K562 (cell line): Measurements from ENCODE around the gene PLA2R1. TPM values are rescaled to one million over a fixed set of nuclear protein-coding genes. Genes with fewer than 3 reads are reported as not detected.

Experiments used
- ATAC-seq: fragments of 200-7000 bp; cut with Tn5 transposase; 3 replicates; pipeline ENCODE4 v1.9.1; 2020; ENCODE audit warnings: moderate library complexity
- BruUV-seq: library from RNA; stranded (reverse); fragments of 400-500 nt; replicated peaks from 2 replicates; lab custom pipeline; 2021; lab: Mats Ljungman, UMichigan
- CTCF ChIA-PET: fragments of 300-600 bp; formaldehyde crosslinking; extraction: SDS; loops from one replicate; lab custom pipeline; 2021; ENCODE audit warnings: low intra/inter-chr PET ratio; lab: Yijun Ruan, JAX
- POLR2A ChIA-PET: fragments of 300-600, 350-650 bp; sonication (Branson Sonifier 250); formaldehyde crosslinking; extraction: SDS; loops from one replicate; lab custom pipeline; 2021; ENCODE audit warnings: antibody characterized with exemption, inconsistent platforms; lab: Yijun Ruan, JAX
- DNase-seq, 4 experiments: peaks; one replicate each; pipeline versions ENCODE4 v3.0.0 to v3.0.0-alpha.2; 2011 to 2018; ENCODE audit warnings: low spot score in 3 of 4, mixed read lengths in 3 of 4; ENCODE audit errors: extremely low read depth in 1 of 4
- FAIRE-seq: peaks from 2 replicates; lab custom pipeline; 2011; peaks lifted over from hg19 to GRCh38; lab: Jason Lieb, UNC
- H2AFZ ChIP-seq: 2 replicates; pipeline ENCODE4 v1.6.0; 2011; ENCODE audit warnings: low read depth, low read length, control low read depth, inconsistent platforms
- H3K27ac ChIP-seq: fragments of 200-600 bp; 3 replicates; pipeline ENCODE4 v1.8.0; 2011; ENCODE audit warnings: low read depth, mild to moderate bottlenecking, control low read depth, inconsistent platforms, low read length, moderate library complexity, mixed read lengths; ENCODE audit errors: extremely low read depth
- H3K27me3 ChIP-seq, 2 experiments: fragments of 300-600 bp in 1 of 2; 2 replicates in 1 of 2; 3 replicates in 1 of 2; pipeline versions ENCODE4 v1.6.0 to v1.8.0; 2011; ENCODE audit warnings: inconsistent platforms in 2 of 2, low read length in 2 of 2, mild to moderate bottlenecking in 1 of 2, mixed read lengths in 1 of 2, moderate library complexity in 1 of 2; ENCODE audit not compliant: control insufficient read depth in 2 of 2, insufficient read depth in 2 of 2
- H3K36me3 ChIP-seq: fragments of 300-600 bp; 3 replicates; pipeline ENCODE4 v1.8.0; 2011; ENCODE audit warnings: mild to moderate bottlenecking, low read length, inconsistent platforms; ENCODE audit not compliant: control insufficient read depth, insufficient read depth
- H3K4me1 ChIP-seq, 2 experiments: fragments of 200-600 bp in 1 of 2; replicated peaks in 1 of 2; 2 replicates in 1 of 2; 3 replicates in 1 of 2; pipeline versions ENCODE4 v1.5.1 to v1.8.0; 2011; ENCODE audit warnings: inconsistent platforms in 2 of 2, low read length in 2 of 2, mild to moderate bottlenecking in 1 of 2, mixed read lengths in 1 of 2, moderate library complexity in 1 of 2; ENCODE audit not compliant: control insufficient read depth in 2 of 2, insufficient read depth in 2 of 2
- H3K4me2 ChIP-seq: 2 replicates; pipeline ENCODE4 v1.6.1; 2011; ENCODE audit warnings: low read length, control low read depth, inconsistent platforms, mixed read lengths; ENCODE audit not compliant: insufficient read depth
- H3K4me3 ChIP-seq: fragments of 200-600 bp; sonication (generic), shearing (Covaris generic); 2 replicates; pipeline ENCODE4 v1.5.1; 2016; ENCODE audit warnings: control low read depth, inconsistent platforms
- H3K79me2 ChIP-seq: fragments of 200-600 bp; 3 replicates; pipeline ENCODE4 v1.8.0; 2011; ENCODE audit warnings: low read length, inconsistent platforms; ENCODE audit not compliant: control insufficient read depth, insufficient read depth
- H3K9ac ChIP-seq, 2 experiments: 2 replicates each; pipeline versions ENCODE4 v1.6.0 to v1.6.1; 2011; ENCODE audit warnings: low read depth in 2 of 2, low read length in 2 of 2, control low read depth in 1 of 2, inconsistent platforms in 1 of 2, mild to moderate bottlenecking in 1 of 2, mixed read lengths in 1 of 2; ENCODE audit not compliant: insufficient read depth in 1 of 2
- H3K9me1 ChIP-seq: one replicate; pipeline ENCODE4 v1.6.0; 2011; ENCODE audit warnings: inconsistent platforms, mild to moderate bottlenecking, low read length, moderate library complexity; ENCODE audit not compliant: control insufficient read depth, insufficient read depth
- H3K9me3 ChIP-seq: replicated peaks from 2 replicates; pipeline ENCODE4 v1.5.1; 2011; ENCODE audit warnings: low read depth, low read length, inconsistent platforms; ENCODE audit not compliant: control insufficient read depth, insufficient read depth
- H4K20me1 ChIP-seq: replicated peaks from 2 replicates; pipeline ENCODE4 v1.6.1; 2011; ENCODE audit warnings: low read length, inconsistent platforms, mixed read lengths; ENCODE audit not compliant: control insufficient read depth, insufficient read depth
- BRF1 ChIP-seq: IDR thresholded peaks from 3 replicates; pipeline ENCODE4 v1.6.1; 2011; ENCODE audit warnings: borderline replicate concordance, mild to moderate bottlenecking; ENCODE audit not compliant: insufficient read length; ENCODE audit errors: extremely low read depth
- C11orf30 ChIP-seq: fragments of 450-650 bp; IDR thresholded peaks from 2 replicates; pipeline ENCODE4 v1.6.1; 2016; ENCODE audit warnings: low read depth, mild to moderate bottlenecking
- FOXP1 ChIP-seq: sonication (generic); formaldehyde crosslinking; IDR thresholded peaks from 2 replicates; pipeline ENCODE4 v1.8.0; 2022; ENCODE audit warnings: mild to moderate bottlenecking, missing genetic modification reagents
- NONO ChIP-seq, 2 experiments: fragments of 200-400 bp in 1 of 2; fragments of 450-650 bp in 1 of 2; formaldehyde crosslinking in 1 of 2; IDR thresholded peaks; 2 replicates each; pipeline ENCODE4 v1.6.1; 2017; ENCODE audit warnings: low read depth in 2 of 2, mild to moderate bottlenecking in 2 of 2, moderate library complexity in 2 of 2, low read length in 1 of 2
- RBBP5 ChIP-seq: fragments of 200-600 bp; sonication (generic); IDR thresholded peaks from 2 replicates; pipeline ENCODE4 v1.6.1; 2012; ENCODE audit warnings: borderline replicate concordance, mild to moderate bottlenecking, low read length, control low read depth, inconsistent platforms; ENCODE audit not compliant: insufficient read depth, poor library complexity, severe bottlenecking
- TEAD2 ChIP-seq: fragments of 450-650 bp; IDR thresholded peaks from 2 replicates; pipeline ENCODE4 v1.6.1; 2016; ENCODE audit warnings: missing genetic modification characterization, control low read depth, missing compliant biosample characterization
- ZKSCAN1 ChIP-seq: fragments of 150-350 bp; IDR thresholded peaks from 2 replicates; pipeline ENCODE4 v1.6.1; 2016; ENCODE audit warnings: low read depth, low read length
- ZNF146 ChIP-seq: IDR thresholded peaks from one replicate; pipeline ENCODE4 v1.6.1; 2018; ENCODE audit warnings: missing compliant biosample characterization; ENCODE audit not compliant: unreplicated experiment
- ZNF197 ChIP-seq: fragments of 200-800 bp; sonication (Bioruptor generic); IDR thresholded peaks from 2 replicates; pipeline ENCODE4 v1.6.1; 2016; ENCODE audit warnings: low read depth, missing genetic modification characterization, missing compliant biosample characterization
- ZNF436 ChIP-seq: fragments of 250-450, 450-650 bp; sonication (Bioruptor Pico); formaldehyde crosslinking; IDR thresholded peaks from 2 replicates; pipeline ENCODE4 v1.7.0; 2020; ENCODE audit warnings: mild to moderate bottlenecking
- WGBS: fragments of 100-300 bp; shearing (Covaris generic); methylation state at CpG from one replicate; pipeline ENCODE4 v1.1.6; 2016; ENCODE audit warnings: low coverage, mixed read lengths; ENCODE audit not compliant: insufficient coverage; ENCODE audit errors: missing lambda C conversion rate; 5-methylcytosine and 5-hydroxymethylcytosine counted together
- in situ Hi-C: fragments of 300-500 bp; cut with MboI; formaldehyde crosslinking; loops from 4 replicates; pipeline ENCODE4 v1.15.0; 2018; ENCODE audit warnings: inconsistent platforms, mixed read lengths
- intact Hi-C: fragments of 100-400 bp; cut with micrococcal nuclease; formaldehyde crosslinking; loops from 2 replicates; pipeline ENCODE4 v1.14.2; 2022
- polyA plus RNA-seq, 8 experiments: library from polyadenylated mRNA; depleted of rRNA in 4 of 8; stranded (reverse) in 5 of 8; unstranded in 3 of 8; fragments of >200 nt; fragmentation: Nextera tagmentation in 2 of 8; fragmentation: Illumina TruSeq in 1 of 8; extraction: Ambion mirVana in 2 of 8; extraction: Trizol in 1 of 8; gene quantifications; 2 replicates each; pipeline versions ENCODE4 v1.2.1 to v1.2.3, GENCODE V29; 2011 to 2014; ENCODE audit warnings: inconsistent platforms in 1 of 8, missing spikeins in 1 of 8
- total RNA-seq, 7 experiments: library from RNA; depleted of rRNA in 6 of 7; stranded (reverse); fragments of >200 nt in 6 of 7; fragmentation: Illumina TruSeq in 2 of 7; extraction: Trizol in 2 of 7; gene quantifications; 2 replicates each; pipeline versions ENCODE4 v1.2.1 to v1.2.3, GENCODE V29; 2011 to 2021; ENCODE audit warnings: low replicate concordance in 1 of 7
- TF ChIP-seq, protein P1 (sequence below): sonication (generic); formaldehyde crosslinking; IDR thresholded peaks from 2 replicates; pipeline ENCODE4 v1.8.0; 2022; ENCODE audit warnings: mild to moderate bottlenecking, missing genetic modification reagents, borderline replicate concordance
- TF ChIP-seq, protein P2 (sequence below): sonication (generic); formaldehyde crosslinking; IDR thresholded peaks from 2 replicates; pipeline ENCODE4 v1.9.0; 2022; ENCODE audit warnings: mild to moderate bottlenecking, missing genetic modification reagents

PLA2R1 gene
- total and polyA plus RNA-seq, 9 of the 15 experiments (the other 6 are each of a cell fraction or from before 2014, with no cell fraction given), result not detected

- Histone ChIP-seq H3K79me2 (no peaks in the 10 kb centered on the region), H3K4me3 (no peak overlapping the region), H3K27me3 (peaks cover 4 to 11% of the 10 kb centered on the region in 2 experiments; a peak in 3 of 5 replicates), H3K4me1 (peaks cover 0 to 2% of the 10 kb centered on the region in 2 experiments; a peak in 1 of 5 replicates), H3K9me1 (no peaks in the 10 kb centered on the region), H3K4me2 (no peak overlapping the region), H2AFZ (no peak overlapping the region), H3K9me3 (no peaks in the 10 kb centered on the region), H3K36me3 (no peaks in the 10 kb centered on the region), H4K20me1 (no peaks in the 10 kb centered on the region), H3K9ac (0 out of 4 replicates have a peak overlapping the region, but pooled peaks of 1 of the 2 experiments have one; percentile 53), H3K27ac (no peak overlapping the region)
- DNase-seq, result no peak
- BruUV-seq, result no TSS peak
- no peak for FAIRE-seq
- TF ChIP-seq ZKSCAN1, result no peak
- no peak for TF ChIP-seq BRF1
- TF ChIP-seq, protein P1, sequence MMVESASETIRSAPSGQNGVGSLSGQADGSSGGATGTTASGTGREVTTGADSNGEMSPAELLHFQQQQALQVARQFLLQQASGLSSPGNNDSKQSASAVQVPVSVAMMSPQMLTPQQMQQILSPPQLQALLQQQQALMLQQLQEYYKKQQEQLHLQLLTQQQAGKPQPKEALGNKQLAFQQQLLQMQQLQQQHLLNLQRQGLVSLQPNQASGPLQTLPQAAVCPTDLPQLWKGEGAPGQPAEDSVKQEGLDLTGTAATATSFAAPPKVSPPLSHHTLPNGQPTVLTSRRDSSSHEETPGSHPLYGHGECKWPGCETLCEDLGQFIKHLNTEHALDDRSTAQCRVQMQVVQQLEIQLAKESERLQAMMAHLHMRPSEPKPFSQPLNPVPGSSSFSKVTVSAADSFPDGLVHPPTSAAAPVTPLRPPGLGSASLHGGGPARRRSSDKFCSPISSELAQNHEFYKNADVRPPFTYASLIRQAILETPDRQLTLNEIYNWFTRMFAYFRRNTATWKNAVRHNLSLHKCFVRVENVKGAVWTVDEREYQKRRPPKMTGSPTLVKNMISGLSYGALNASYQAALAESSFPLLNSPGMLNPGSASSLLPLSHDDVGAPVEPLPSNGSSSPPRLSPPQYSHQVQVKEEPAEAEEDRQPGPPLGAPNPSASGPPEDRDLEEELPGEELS, result no peak
- no peak for TF ChIP-seq ZNF197 (CRISPR knock-in tag)
- TF ChIP-seq, protein P2, sequence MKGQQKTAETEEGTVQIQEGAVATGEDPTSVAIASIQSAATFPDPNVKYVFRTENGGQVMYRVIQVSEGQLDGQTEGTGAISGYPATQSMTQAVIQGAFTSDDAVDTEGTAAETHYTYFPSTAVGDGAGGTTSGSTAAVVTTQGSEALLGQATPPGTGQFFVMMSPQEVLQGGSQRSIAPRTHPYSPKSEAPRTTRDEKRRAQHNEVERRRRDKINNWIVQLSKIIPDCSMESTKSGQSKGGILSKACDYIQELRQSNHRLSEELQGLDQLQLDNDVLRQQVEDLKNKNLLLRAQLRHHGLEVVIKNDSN (CRISPR knock-in tag), result no peak
- TF ChIP-seq RBBP5, result no peak
- no peak for TF ChIP-seq C11orf30
- no peak for TF ChIP-seq TEAD2
- TF ChIP-seq FOXP1, result no peak
- TF ChIP-seq ZNF146, result no peak
- TF ChIP-seq ZNF436 (CRISPR knock-in tag), result no peak
- no peak for TF ChIP-seq NONO (IDR thresholded peaks at IDR 0.05; ENCODE audit: low read depth in 2 of 2, low read length in 1 of 2)
- WGBS, result 0% methylated on average over 2 of the region's 2 CpGs
- ChIA-PET CTCF (no interaction called here), POLR2A (no interaction called here)
- in situ Hi-C loops (no loop called here), intact Hi-C loops (no loop called here)
- no peak for ATAC-seq
These were observed 135.7 kb downstream of the PLA2R1 start for GRCh38 chr2:159926695-159927094.
